ENCODE results near the gene PHLDA2. TPM values are rescaled to one million over a fixed set of nuclear protein-coding genes. Genes with fewer than 3 reads are reported as not detected.

PHLDA2 gene
- total RNA-seq, 1 experiment from 2014 or later: 101 TPM

DNA sequence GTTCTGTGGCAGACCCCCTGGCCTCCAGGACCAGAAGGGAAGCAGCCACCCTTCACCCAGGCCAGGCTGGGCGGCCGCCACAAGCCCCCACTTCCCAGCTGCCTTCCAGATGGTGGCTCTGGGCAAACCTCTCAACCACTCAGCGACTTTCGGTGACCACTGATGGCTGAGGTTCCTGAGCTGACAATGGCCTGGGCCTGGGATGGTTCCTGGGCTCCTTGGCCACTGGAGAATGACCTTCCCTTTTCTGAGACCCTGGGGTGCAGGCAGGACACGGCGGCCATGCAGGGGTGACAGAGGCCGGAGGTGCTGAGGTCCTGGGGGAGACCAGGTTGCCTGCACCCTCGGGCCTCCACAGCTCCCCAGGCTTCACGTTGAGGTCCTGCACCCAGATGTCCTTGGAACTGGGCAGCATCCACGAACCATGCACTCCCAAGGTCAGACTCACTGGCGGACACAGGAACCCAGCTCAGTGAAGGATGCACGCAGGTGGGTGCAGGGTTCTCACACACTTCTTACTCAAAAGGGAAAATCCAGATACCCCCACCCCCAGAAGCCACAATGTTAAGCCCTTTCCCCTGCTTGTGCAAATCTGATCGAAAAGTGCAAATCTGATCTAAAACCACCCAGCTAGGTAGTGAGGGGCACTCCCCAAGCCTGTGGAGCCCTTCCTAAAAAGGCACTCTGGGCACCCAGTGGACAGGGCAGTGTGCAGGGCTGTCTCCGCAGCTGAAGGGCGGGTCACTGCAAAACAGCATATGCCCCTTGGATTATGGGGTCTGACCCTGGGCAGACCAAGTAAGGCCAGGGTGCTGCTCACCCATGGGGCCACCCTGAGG lies 13.9 kb upstream of the PHLDA2 start:
- Histone ChIP-seq H3K9ac (ENCODE audit: low read length) (no peak overlapping the region), H3K4me1 (ENCODE audit: insufficient read depth, low read length) (peaks cover 19% of the 10 kb centered on the region), H3K9me2 (replicated peaks; ENCODE audit: low read length) (no peaks in the 10 kb centered on the region), H3F3A (ENCODE audit: low read length, unreplicated experiment) (no peaks in the 10 kb centered on the region), H3K79me2 (ENCODE audit: low read length) (no peaks in the 10 kb centered on the region), H4K20me1 (ENCODE audit: low read length) (no peaks in the 10 kb centered on the region), H3K4me2 (ENCODE audit: low read length) (no peak overlapping the region), H2AFZ (ENCODE audit: low read length) (no peak overlapping the region), H3K27ac (ENCODE audit: low read length) (no peak overlapping the region; the same call in 1 of the 2 replicates), H3K36me3 (ENCODE audit: low read depth, low read length) (peaks cover 19% of the 10 kb centered on the region), H3K27me3 (ENCODE audit: low read length) (no peaks in the 10 kb centered on the region), H3K9me3 (ENCODE audit: low read length) (peaks cover 8% of the 10 kb centered on the region; the same call in 1 of the 2 replicates), H3K4me3 (ENCODE audit: low read length) (no peak overlapping the region)
- DNase-seq (no peak), ATAC-seq (no peak)
- intact Hi-C loops (cut with micrococcal nuclease): no loop called here
- POLR2A ChIA-PET (ENCODE audit: unreplicated experiment): no interaction called here
- CTCF ChIA-PET: interaction anchor here (0.5 kb wide), 1 partner anchor 27 kb away, joined by 4 read pairs; no protein-coding TSS in a partner anchor
- TF ChIP-seq, protein P1, sequence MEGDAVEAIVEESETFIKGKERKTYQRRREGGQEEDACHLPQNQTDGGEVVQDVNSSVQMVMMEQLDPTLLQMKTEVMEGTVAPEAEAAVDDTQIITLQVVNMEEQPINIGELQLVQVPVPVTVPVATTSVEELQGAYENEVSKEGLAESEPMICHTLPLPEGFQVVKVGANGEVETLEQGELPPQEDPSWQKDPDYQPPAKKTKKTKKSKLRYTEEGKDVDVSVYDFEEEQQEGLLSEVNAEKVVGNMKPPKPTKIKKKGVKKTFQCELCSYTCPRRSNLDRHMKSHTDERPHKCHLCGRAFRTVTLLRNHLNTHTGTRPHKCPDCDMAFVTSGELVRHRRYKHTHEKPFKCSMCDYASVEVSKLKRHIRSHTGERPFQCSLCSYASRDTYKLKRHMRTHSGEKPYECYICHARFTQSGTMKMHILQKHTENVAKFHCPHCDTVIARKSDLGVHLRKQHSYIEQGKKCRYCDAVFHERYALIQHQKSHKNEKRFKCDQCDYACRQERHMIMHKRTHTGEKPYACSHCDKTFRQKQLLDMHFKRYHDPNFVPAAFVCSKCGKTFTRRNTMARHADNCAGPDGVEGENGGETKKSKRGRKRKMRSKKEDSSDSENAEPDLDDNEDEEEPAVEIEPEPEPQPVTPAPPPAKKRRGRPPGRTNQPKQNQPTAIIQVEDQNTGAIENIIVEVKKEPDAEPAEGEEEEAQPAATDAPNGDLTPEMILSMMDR (conservative IDR thresholded peaks at IDR 0.05; ENCODE audit: low read depth, low read length): no peak
- no peak for TF ChIP-seq EZH2 (IDR thresholded peaks at IDR 0.05; ENCODE audit: low read length, unreplicated experiment)
- TF ChIP-seq EZH2phosphoT487 (IDR thresholded peaks at IDR 0.05; ENCODE audit: borderline replicate concordance, low read length): no peak
- BruUV-seq (replicated peaks): no TSS peak

DNA sequence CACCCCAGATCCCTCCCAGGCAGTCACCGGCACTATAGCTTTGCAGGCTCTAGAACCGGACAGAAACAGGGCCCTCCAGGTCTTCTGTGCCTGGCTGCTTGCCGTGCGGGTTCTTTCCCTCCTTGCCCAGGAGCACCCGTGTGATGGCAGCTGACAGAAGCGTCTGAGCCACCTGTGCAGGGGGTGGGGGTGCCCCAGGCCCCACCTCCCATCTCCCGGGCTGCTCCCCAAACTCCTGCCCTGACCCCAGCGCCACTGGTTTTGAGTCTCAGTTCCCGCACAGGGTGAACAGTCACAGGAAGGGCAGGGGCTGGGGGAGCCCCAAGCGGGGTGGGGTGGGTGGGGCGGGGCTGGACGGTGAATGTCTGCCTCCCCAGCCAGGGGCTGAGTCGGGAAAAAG lies 13.2 kb upstream of the PHLDA2 start:
- ATAC-seq (no peak), DNase-seq (no peak)
- Histone ChIP-seq H3K4me1 (ENCODE audit: insufficient read depth, low read length) (peaks cover 19% of the 10 kb centered on the region), H3K36me3 (ENCODE audit: low read depth, low read length) (peaks cover 19% of the 10 kb centered on the region), H3F3A (ENCODE audit: low read length, unreplicated experiment) (no peaks in the 10 kb centered on the region), H3K79me2 (ENCODE audit: low read length) (no peaks in the 10 kb centered on the region), H3K9me3 (ENCODE audit: low read length) (peaks cover 12% of the 10 kb centered on the region; the same call in 1 of the 2 replicates), H2AFZ (ENCODE audit: low read length) (no peak overlapping the region), H3K9me2 (replicated peaks; ENCODE audit: low read length) (no peaks in the 10 kb centered on the region), H3K27ac (ENCODE audit: low read length) (no peak overlapping the region), H4K20me1 (ENCODE audit: low read length) (no peaks in the 10 kb centered on the region), H3K27me3 (ENCODE audit: low read length) (no peaks in the 10 kb centered on the region), H3K9ac (ENCODE audit: low read length) (no peak overlapping the region), H3K4me3 (ENCODE audit: low read length) (no peak overlapping the region), H3K4me2 (ENCODE audit: low read length) (no peak overlapping the region)
- ChIA-PET CTCF (no interaction called here), POLR2A (ENCODE audit: unreplicated experiment) (no interaction called here)
- no peak for TF ChIP-seq EZH2phosphoT487 (IDR thresholded peaks at IDR 0.05; ENCODE audit: borderline replicate concordance, low read length)
- TF ChIP-seq, protein P1 (conservative IDR thresholded peaks at IDR 0.05; ENCODE audit: low read depth, low read length): no peak
- TF ChIP-seq EZH2 (IDR thresholded peaks at IDR 0.05; ENCODE audit: low read length, unreplicated experiment): no peak
- BruUV-seq (replicated peaks): no TSS peak
- intact Hi-C loops (cut with micrococcal nuclease): no loop called here
